ENCODE data around the gene GPBP1L1. TPM values are rescaled to one million over a fixed set of nuclear protein-coding genes. Genes with fewer than 3 reads are reported as not detected.
"Not testable (repeated sequence)": the region's sequence is repeated elsewhere in the genome, so short reads cannot be mapped to it uniquely, and the experiment has no call there.

Gene GPBP1L1
- total RNA-seq, 1 experiment from 2014 or later = 110 TPM

DNA sequence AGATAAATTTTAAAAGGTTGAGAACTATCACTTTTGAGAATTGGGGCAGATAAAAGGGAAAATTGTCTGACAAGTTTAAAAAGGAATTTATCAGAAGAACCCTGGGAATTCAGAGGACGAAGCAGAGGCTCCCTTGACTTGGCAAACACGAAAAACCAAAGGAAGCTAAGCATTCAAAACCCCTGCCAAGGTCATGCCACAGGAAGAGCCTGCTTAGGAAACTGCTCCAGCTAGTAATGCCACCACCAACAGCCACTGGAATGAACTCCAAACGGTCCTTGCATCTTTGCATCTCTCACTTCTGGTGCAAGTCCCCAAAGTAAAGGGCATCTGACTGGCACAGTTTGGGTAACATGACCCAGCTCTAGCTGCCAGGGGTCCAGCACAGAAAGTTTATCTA lies 7.2 kb downstream of the GPBP1L1 start:
- DNase-seq (ENCODE audit: low read depth) = peak; percentile 36

DNA sequence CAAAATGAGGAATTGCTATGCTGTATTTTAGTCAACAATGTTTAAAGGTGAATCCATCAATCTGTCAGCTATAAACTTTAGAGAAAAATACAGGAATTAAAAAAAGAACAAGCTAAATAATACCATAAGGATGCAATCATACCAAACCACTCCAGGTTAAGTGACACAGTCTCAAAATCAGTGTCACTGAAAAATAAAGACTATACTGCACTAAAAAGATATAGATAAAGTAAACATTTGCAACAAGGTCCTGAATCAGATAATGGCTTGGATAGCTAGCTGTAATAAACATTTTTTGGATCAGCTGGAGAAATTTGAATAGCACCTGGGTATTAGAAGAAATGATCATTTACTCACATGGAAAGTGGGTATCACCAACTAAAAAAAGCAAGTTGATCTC lies 7.8 kb downstream of the GPBP1L1 start:
- no peak for DNase-seq (ENCODE audit: low read depth)

GRCh38 chr1:45677751-45678245 lies 8.5 kb downstream of the GPBP1L1 start:
- no peak for DNase-seq (ENCODE audit: low read depth)

DNA sequence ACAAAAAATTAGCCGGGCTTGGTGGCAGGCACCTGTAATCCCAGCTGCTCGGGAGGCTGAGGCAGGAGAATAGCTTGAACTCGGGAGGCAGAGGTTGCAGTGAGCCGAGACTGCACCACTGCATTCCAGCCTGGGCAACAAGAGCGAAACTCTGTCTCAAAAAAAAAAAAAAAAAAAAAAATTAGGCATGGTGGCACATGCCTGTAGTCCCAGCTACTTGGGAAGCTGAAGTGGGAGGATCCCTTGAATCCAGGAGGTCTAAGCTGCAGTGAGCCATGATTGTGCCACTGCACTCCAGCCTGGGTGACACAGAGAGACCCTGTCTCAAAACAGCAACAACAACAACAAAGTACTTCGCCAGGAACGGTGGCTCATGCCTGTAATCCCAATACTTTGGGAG lies 9.8 kb downstream of the GPBP1L1 start:
- DNase-seq (ENCODE audit: low read depth) = not testable (repeated sequence)

DNA sequence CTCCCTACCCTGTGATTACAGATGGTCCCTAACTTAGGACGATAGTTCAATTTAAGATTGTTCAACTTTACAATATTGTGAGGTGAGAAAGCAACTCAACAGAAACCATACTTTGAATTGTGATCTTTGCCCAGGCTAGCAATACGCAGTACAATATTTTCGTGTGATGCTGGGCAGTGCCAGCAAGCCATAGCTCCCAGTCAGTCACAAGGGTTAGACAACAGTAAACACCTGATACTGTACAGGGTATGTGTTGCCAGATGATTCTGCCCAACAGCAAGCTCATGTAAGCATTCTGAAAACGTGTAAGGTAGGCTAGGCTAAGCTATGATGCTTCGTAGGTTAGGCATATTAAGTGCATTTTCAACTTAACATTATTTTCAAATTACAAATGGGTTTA lies 11.9 kb downstream of the GPBP1L1 start:
- no peak for DNase-seq (ENCODE audit: low read depth)

DNA sequence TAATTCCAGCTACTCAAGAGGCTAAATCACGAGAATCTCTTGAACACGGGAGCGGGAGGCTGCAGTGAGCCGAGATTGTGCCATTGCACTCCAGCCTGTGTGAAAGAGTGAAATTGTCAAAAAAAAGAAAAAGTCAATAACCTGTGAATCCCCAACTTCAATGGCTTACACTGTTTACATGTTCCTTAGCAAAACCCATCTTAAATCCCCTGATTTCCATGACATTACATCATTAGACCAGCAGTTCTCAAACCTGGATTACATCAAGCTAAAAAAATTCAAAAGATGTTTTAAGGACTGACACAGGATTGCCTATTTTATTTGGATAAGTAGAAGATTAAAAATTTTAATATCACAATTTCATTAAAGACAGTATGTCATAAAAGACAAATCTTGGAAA lies 12.4 kb downstream of the GPBP1L1 start:
- no peak for DNase-seq (ENCODE audit: low read depth)

DNA sequence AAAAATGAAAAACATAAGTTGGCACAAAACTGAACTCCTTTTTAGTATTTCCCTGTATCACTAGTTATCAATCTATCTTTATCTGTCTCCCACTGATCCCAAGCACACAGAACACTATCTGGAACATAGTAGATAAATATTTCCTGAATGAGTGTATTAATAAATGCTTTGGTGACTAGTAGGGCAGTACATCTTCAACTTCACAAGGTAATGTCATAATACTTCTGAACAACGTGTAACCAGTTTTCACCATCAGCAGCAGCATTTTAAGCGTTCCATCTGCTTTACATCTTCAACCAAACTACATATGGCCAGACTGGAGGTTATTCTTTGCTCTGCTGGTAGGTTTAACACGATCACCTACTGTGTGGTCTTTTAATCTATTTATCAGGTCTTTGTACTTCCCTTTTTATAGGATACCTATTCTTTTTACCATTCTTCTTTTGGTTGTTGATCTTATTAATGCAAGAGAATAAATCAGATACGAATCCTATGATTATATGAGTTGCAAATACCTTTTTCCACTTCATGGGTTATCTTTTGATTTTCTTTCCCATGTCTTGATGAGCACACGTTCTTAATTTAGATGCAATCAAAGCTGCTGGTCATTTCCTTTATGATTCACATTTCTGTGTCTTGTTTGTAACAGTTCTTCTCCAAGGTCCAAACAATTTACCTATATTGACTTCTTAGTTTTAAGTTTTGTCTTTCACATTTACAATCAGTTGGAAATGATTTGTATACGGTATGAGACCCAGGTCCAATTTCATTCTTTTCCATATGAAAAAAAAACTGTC lies 16.3 kb downstream of the GPBP1L1 start:
- no peak for DNase-seq (ENCODE audit: low read depth)

- DNase-seq (ENCODE audit: low read depth) = no peak
These were observed 17.0 kb downstream of the GPBP1L1 start for GRCh38 chr1:45669379-45669778.

DNA sequence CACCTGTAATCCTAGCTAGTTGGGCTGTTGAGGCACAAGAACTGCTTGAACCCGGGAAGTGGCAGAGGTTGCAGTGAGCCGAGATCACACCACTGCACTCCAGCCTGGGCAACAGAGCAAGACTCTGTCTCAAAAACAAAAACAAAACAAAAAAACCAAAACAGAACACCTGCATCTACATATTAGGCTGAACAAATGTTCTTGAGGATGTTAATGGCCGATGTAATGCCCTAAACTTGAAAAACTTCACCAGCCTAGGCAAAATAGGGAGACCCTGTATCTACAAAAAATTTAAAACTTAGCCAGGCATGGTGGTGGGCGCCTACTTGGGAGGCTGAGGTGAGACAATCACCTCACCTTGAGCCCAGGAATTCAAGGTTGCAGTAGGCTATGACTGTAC lies 17.8 kb downstream of the GPBP1L1 start:
- DNase-seq (ENCODE audit: low read depth) = no peak

GRCh38 chr1:45667321-45668111 lies 18.8 kb downstream of the GPBP1L1 start:
- DNase-seq (ENCODE audit: low read depth) = no peak

- no peak for DNase-seq (ENCODE audit: low read depth)
These were observed 19.5 kb downstream of the GPBP1L1 start for GRCh38 chr1:45666836-45667235.

- no peak for DNase-seq (ENCODE audit: low read depth)
These were observed 26.0 kb downstream of the GPBP1L1 start for GRCh38 chr1:45660336-45660735.

DNA sequence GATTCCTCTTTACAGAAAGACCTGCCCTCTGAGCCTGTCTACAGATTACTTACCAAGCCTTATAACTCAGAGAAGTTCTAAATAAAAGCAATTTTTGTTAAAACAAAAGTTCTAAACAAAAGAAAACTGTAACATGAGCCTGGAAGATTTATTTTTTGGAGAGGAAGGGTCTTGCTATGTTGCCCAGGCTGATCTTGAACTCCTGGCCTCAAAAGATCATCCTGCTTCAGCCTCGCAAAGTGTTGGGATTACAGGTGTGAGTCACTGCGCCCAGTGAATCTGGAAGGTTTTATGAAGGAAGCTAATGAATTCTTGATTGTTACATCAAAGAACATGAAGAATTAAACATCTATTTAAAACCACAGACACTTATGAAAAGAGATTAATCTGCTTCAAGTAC lies 27.1 kb downstream of the GPBP1L1 start:
- no peak for DNase-seq (ENCODE audit: low read depth)

GRCh38 chr1:45658171-45658570 lies 28.2 kb downstream of the GPBP1L1 start:
- DNase-seq (ENCODE audit: low read depth) = no peak

DNA sequence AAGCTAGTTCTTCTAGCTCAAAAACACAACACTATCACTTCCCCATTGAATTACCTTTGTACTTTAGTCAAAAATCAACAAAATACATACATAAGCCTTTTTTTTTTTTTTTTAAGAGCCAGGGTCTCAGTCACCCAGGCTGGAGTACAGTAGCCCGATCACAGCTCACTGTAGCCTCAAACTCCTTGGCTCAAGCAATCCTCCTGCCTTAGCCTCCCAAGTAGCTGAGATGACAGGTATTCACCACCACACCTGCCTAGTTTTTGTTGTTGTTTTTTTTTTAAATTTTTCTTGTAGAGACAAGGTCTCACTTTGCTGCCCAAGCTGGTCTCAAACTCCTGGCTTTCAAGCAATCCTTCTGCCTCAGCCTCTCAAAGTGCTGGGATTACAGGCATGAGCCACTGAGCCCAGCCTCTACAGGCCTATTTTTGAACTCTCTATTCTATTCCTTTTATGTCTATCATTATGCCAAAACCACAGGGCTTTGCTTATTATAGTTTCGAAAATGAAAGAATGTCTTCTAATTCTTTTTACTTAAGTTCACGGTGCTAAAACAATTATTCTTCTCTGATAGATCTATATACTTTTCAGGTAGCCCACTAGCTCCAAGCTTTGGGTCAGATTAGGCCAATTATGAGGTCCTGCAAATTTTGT lies 29.6 kb downstream of the GPBP1L1 start:
- no peak for DNase-seq (ENCODE audit: low read depth)

DNA sequence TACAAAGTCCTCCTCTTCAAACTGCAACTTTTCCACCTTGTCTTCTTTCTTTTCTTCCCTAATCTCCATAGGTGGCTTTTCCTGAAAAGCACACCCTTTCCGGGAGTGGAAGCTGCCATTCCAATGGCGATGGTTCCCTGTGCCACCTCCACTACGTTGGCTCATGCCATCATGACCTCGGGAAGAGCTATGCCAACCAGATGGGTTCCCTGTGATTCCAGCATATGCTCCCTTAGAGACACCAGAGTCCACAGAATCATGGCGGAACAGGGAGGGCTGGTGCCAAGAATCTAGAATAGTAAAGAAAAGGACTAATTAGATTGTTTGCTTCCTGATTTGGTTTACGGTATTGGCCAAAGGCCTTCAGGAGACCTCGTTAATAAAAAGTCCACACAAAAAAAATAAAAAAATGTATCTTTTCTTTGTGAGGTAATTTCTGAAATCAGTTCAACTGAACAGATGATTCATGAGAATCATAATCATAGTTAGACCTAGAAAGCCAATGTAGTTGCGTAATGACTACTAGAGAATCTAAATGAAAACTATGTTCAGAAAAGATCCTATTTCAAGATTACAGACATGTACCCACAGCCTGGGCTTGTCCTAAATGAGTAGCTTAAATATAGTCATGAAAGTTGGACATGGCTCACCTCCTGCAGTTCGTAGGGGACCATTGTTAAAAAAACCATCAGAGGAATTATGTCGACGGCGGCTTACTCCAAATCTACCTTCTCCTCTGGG lies 31.6 kb downstream of the GPBP1L1 start:
- peak; percentile 63 for DNase-seq (ENCODE audit: low read depth)

GRCh38 chr1:45647248-45648021 lies 38.9 kb downstream of the GPBP1L1 start:
- no peak for DNase-seq (ENCODE audit: low read depth)

DNA sequence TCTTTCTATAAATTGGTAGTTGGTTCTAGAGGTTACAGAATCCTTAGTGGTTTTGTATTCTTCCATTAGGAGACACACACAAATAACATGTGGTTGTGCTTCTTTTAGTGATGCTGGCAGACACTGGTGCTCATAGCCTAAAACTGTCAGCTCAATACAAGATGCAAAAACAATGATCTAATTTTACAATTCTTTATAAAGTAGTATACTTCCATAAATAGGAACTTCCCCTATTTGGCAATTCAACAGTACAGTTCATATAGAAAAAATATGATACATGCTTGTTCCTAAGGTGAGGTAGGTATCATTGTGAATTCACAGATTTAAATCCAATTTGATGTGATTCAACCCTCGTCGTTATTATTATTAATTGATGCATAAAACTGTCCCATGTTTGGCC lies 41.7 kb downstream of the GPBP1L1 start:
- no peak for DNase-seq (ENCODE audit: low read depth)

GRCh38 chr1:45643978-45644377 lies 42.4 kb downstream of the GPBP1L1 start:
- no peak for DNase-seq (ENCODE audit: low read depth)

DNA sequence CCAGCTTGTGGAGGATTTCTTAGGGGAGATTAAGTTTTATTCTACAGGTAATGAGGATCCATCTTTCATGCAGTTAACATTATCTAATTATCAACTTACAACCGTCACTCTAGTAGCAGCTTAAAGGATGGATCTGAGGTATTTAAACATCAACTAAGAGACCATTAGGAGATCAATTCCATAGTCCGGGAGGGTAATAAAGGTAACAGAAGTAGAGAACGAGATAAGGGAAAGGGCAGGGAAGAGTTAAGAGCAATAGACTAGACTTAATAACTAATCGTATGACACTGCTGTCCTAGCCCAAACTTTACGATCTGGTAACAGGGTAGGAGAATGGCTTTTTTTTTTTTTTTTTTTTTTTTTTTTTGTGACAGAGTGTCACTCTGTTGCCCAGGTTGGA lies 43.0 kb downstream of the GPBP1L1 start:
- DNase-seq (ENCODE audit: low read depth) = no peak

DNA sequence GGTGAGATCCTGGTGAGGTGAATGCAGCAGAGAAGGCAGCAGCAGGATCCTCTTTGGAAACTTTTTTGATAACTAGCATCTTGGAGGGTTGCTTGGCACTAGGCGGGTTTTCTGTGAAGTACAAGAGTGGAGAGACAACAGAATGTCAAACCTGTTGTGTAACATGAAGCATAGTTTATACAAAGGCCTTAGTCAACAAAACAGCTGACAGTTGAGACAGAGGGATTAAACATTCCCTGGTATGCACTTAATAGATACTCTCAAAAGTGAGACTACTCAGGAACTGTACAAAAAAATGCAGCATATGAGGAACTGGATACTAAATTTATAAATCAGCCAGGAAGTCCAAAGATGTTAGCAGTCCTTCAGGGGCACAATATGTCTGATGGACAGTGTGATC lies 46.0 kb downstream of the GPBP1L1 start:
- DNase-seq (ENCODE audit: low read depth) = peak; percentile 54
